GM12878 (cell line): ENCODE measurements around the gene DCDC1. TPM values are rescaled to one million over a fixed set of nuclear protein-coding genes. Genes with fewer than 3 reads are reported as not detected.

ENCODE experiments used
- ATAC-seq: fragments of 200-7000 bp; cut with Tn5 transposase; 3 replicates; pipeline ENCODE4 v1.9.1; 2020; ENCODE audit warnings: mild to moderate bottlenecking, moderate library complexity
- BruUV-seq: library from RNA; stranded (reverse); fragments of 400-500 nt; replicated peaks from 2 replicates; lab custom pipeline; 2021; lab: Mats Ljungman, UMichigan
- CTCF ChIA-PET: fragments of 300-600 bp; sonication (Branson Sonifier 250); formaldehyde crosslinking; extraction: SDS; loops from one replicate; lab custom pipeline; 2021; ENCODE audit warnings: inconsistent platforms; lab: Yijun Ruan, JAX
- POLR2A ChIA-PET: fragments of 350-600 bp; formaldehyde crosslinking; extraction: SDS; loops from one replicate; lab custom pipeline; 2021; ENCODE audit warnings: inconsistent platforms; lab: Charles Lee
- RAD21 ChIA-PET: fragments of 300-600 bp; sonication (Branson Sonifier 250); formaldehyde crosslinking; loops from one replicate; lab custom pipeline; 2023; ENCODE audit warnings: antibody characterized with exemption; ENCODE audit not compliant: unreplicated experiment; lab: Charles Lee
- SMC1A ChIA-PET: fragments of 300-600 bp; sonication (Branson Sonifier 250); formaldehyde crosslinking; loops from one replicate; lab custom pipeline; 2023; ENCODE audit not compliant: unreplicated experiment, uncharacterized antibody; lab: Charles Lee
- DNase-seq: peaks from one replicate; pipeline ENCODE4 v3.0.0-alpha.2; 2011; ENCODE audit warnings: low read depth, low spot score
- FAIRE-seq: peaks from 3 replicates; lab custom pipeline; 2011; peaks lifted over from hg19 to GRCh38; lab: Jason Lieb, UNC
- H2AFZ ChIP-seq: 2 replicates; pipeline ENCODE4 v1.6.0; 2011; ENCODE audit warnings: low read depth, low read length, control low read depth; ENCODE audit not compliant: control insufficient read depth
- H3K27ac ChIP-seq: 2 replicates; pipeline ENCODE4 v1.5.1; 2011; ENCODE audit warnings: control low read depth; ENCODE audit not compliant: control insufficient read depth, insufficient read depth
- H3K27me3 ChIP-seq, 2 experiments: replicated peaks in 1 of 2; 2 replicates each; pipeline versions ENCODE4 v1.6.0 to v1.6.1; 2011; ENCODE audit warnings: low read length in 1 of 2; ENCODE audit not compliant: control insufficient read depth in 2 of 2, insufficient read depth in 2 of 2
- H3K36me3 ChIP-seq, 2 experiments: 2 replicates each; pipeline ENCODE4 v1.5.1; 2011; ENCODE audit warnings: low read length in 1 of 2; ENCODE audit not compliant: control insufficient read depth in 2 of 2, insufficient read depth in 2 of 2
- H3K4me1 ChIP-seq: 2 replicates; pipeline ENCODE4 v1.6.1; 2011; ENCODE audit warnings: mild to moderate bottlenecking, low read length, moderate library complexity, mixed read lengths; ENCODE audit not compliant: control insufficient read depth, insufficient read depth
- H3K4me2 ChIP-seq: 2 replicates; pipeline ENCODE4 v1.6.0; 2011; ENCODE audit warnings: control low read depth; ENCODE audit not compliant: control insufficient read depth, insufficient read depth
- H3K4me3 ChIP-seq: fragments of 200-600 bp; sonication (generic); 2 replicates; pipeline ENCODE4 v1.5.1; 2016
- H3K79me2 ChIP-seq: 2 replicates; pipeline ENCODE4 v1.6.0; 2011; ENCODE audit warnings: low read length; ENCODE audit not compliant: control insufficient read depth, insufficient read depth
- H3K9ac ChIP-seq: 2 replicates; pipeline ENCODE4 v1.8.0; 2011; ENCODE audit warnings: low read length, control low read depth, mixed read lengths; ENCODE audit not compliant: control insufficient read depth, insufficient read depth
- H3K9me3 ChIP-seq: replicated peaks from 3 replicates; pipeline ENCODE4 v1.5.1; 2011; ENCODE audit warnings: mild to moderate bottlenecking, low read length; ENCODE audit not compliant: control insufficient read depth, insufficient read depth
- H4K20me1 ChIP-seq: 2 replicates; pipeline ENCODE4 v1.6.0; 2011; ENCODE audit not compliant: control insufficient read depth, insufficient read depth
- EED ChIP-seq: sonication (generic); IDR thresholded peaks from 2 replicates; pipeline ENCODE4 v1.6.1; 2016; ENCODE audit warnings: antibody characterized with exemption, low read depth
- JUND ChIP-seq: IDR thresholded peaks from 2 replicates; pipeline ENCODE4 v1.6.1; 2012; ENCODE audit warnings: low read depth, mild to moderate bottlenecking, low read length, improper control_type of control experiment, moderate library complexity
- KDM1A ChIP-seq: fragments of 200-600 bp; sonication (generic); IDR thresholded peaks from 2 replicates; pipeline ENCODE4 v1.6.1; 2016; ENCODE audit warnings: borderline replicate concordance
- MLLT1 ChIP-seq: fragments of 450-650 bp; IDR thresholded peaks from 2 replicates; pipeline ENCODE4 v1.6.1; 2016; ENCODE audit warnings: mild to moderate bottlenecking
- PAX5 ChIP-seq: IDR thresholded peaks from 2 replicates; pipeline ENCODE4 v1.6.1; 2011; ENCODE audit warnings: low read depth, low read length, borderline replicate concordance
- PAX8 ChIP-seq: fragments of 450-650 bp; IDR thresholded peaks from 2 replicates; pipeline ENCODE4 v1.6.1; 2017; ENCODE audit warnings: mild to moderate bottlenecking, moderate library complexity
- ZNF274 ChIP-seq: IDR thresholded peaks from one replicate; pipeline ENCODE4 v1.8.0; 2011; ENCODE audit not compliant: insufficient read length, insufficient read depth
- WGBS: methylation state at CpG from one replicate; pipeline ENCODE4 v1.1.6; 2016; ENCODE audit warnings: low lambda C conversion rate; ENCODE audit not compliant: insufficient replicate concordance, insufficient coverage; ENCODE audit errors: missing lambda C conversion rate; 5-methylcytosine and 5-hydroxymethylcytosine counted together
- in situ Hi-C: fragments of 300-500 bp; cut with MboI; formaldehyde crosslinking; loops from 9 replicates; pipeline ENCODE4 v1.14.3; 2018; ENCODE audit warnings: mixed read lengths
- intact Hi-C: fragments of 100-400 bp; cut with micrococcal nuclease; formaldehyde crosslinking; loops from one replicate; pipeline ENCODE4 v1.14.2; 2022; ENCODE audit not compliant: unreplicated experiment
- polyA plus RNA-seq, 11 experiments: library from polyadenylated mRNA; depleted of rRNA in 4 of 11; unstranded in 6 of 11; stranded (reverse) in 5 of 11; fragments of >200 nt; fragmentation: Nextera tagmentation in 4 of 11; fragmentation: Illumina TruSeq in 1 of 11; extraction: Ambion mirVana in 4 of 11; extraction: Trizol in 1 of 11; gene quantifications; 1 replicate in 1 of 11; 2 replicates in 10 of 11; pipeline versions ENCODE4 v1.2.1 to v1.2.3, GENCODE V29; 2011 to 2016; ENCODE audit warnings: inconsistent platforms in 2 of 11, missing spikeins in 2 of 11, low read depth in 1 of 11
- total RNA-seq, 4 experiments: library from RNA; depleted of rRNA in 3 of 4; stranded (reverse); fragments of >200 nt in 3 of 4; fragmentation: Illumina TruSeq in 1 of 4; extraction: Trizol in 1 of 4; gene quantifications; 2 replicates each; pipeline versions ENCODE4 v1.2.1 to v1.2.3, GENCODE V29; 2013 to 2021
- TF ChIP-seq, protein P1 (sequence below), 3 experiments: IDR thresholded peaks in 2 of 3; conservative IDR thresholded peaks in 1 of 3; 2 replicates each; pipeline ENCODE4 v1.5.1; 2011; ENCODE audit warnings: low read depth in 3 of 3, low read length in 3 of 3, mild to moderate bottlenecking in 3 of 3, control low read depth in 2 of 3, moderate library complexity in 2 of 3, inconsistent platforms in 1 of 3, mixed read lengths in 1 of 3; ENCODE audit not compliant: control insufficient read depth in 2 of 3, insufficient read depth in 1 of 3; ENCODE audit errors: extremely low read depth in 1 of 3

Gene DCDC1
- total and polyA plus RNA-seq, 10 of the 15 experiments (the other 5 are each of a cell fraction or from before 2014, with no cell fraction given): not detected

DNA sequence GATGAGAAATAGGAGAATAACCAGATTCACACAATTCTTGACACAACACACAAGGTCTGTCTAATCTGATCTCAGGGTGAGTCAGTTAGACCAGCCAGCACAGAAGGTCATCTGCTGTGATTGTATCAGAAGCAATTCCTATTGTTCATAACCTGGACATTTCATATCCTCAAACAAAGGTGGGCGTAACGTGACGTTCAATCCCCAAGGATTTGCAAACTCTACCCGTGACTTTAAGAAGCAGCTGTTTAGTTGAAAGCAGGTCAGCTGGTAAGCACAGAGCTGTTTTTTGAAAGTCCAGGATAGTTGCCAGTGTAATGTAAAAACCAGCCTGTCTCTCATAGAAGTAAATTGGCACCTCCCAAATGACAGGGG is 385.1 kb downstream of the DCDC1 start:
- intact Hi-C loops: no loop called here
- H3K4me3 ChIP-seq: no peak overlapping the region
- SMC1A ChIA-PET: no interaction called here

DNA sequence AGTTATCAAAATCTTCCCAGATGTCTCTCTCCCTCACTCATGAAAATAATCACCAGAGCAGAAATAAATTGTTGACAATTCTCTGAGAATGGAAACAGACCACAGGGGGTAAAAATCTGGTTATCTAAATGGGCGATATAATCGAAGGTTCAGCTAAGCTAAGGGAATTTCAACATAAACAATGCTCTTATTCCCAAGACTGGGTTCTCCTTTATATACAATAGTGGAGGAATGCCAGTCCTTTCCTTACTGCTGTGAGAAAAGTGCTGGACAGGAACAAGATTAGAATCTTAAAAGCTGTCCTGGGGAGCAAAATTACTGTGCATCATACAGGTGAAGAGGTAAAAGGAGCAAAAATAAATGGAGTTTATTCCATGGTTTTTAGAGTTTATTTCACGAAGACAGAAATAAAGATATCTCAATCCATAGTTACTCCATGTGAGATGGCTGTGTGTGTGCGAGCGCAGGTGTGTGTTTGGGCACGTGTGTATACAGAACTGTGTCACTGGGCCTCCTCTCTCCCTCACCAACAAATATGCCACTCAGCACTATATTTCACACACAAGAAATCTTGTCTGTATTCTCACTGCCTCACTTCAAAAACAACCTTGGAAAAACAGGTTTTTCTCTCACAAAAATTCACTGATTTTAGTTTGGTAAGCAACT is 385.6 kb downstream of the DCDC1 start:
- in situ Hi-C loops (no loop called here), intact Hi-C loops (no loop called here)
- 56% methylated on average over 6 of the region's 6 CpGs for WGBS

More for the DNA sequence above, 385.1 kb downstream of the DCDC1 start:
- Histone ChIP-seq H4K20me1 (no peaks in the 10 kb centered on the region), H3K4me1 (no peaks in the 10 kb centered on the region), H3K27me3 (no peaks in the 10 kb centered on the region), H3K79me2 (no peaks in the 10 kb centered on the region), H3K36me3 (no peaks in the 10 kb centered on the region), H3K27ac (no peak overlapping the region), H3K4me2 (no peak overlapping the region), H3K9me3 (no peaks in the 10 kb centered on the region), H2AFZ (no peak overlapping the region), H3K9ac (no peak overlapping the region)
- ChIA-PET CTCF (no interaction called here), RAD21 (no interaction called here), POLR2A (no interaction called here)
- no peak for FAIRE-seq
- no TSS peak for BruUV-seq
- no peak for DNase-seq
- WGBS: 24% methylated on average over 4 of the region's 4 CpGs
- in situ Hi-C loops: no loop called here
- no peak for TF ChIP-seq ZNF274
- no peak for TF ChIP-seq PAX8
- ATAC-seq: no peak

More for the DNA sequence above, 385.6 kb downstream of the DCDC1 start:
- no peak for ATAC-seq
- no peaks in the 10 kb centered on the region for H4K20me1 ChIP-seq
- no peak overlapping the region for H3K4me2 ChIP-seq
- ChIA-PET RAD21 (no interaction called here), POLR2A (no interaction called here), SMC1A (no interaction called here), CTCF (no interaction called here)
- no peaks in the 10 kb centered on the region for H3K36me3 ChIP-seq
- H3K27me3 ChIP-seq: no peaks in the 10 kb centered on the region
- TF ChIP-seq, protein P1, sequence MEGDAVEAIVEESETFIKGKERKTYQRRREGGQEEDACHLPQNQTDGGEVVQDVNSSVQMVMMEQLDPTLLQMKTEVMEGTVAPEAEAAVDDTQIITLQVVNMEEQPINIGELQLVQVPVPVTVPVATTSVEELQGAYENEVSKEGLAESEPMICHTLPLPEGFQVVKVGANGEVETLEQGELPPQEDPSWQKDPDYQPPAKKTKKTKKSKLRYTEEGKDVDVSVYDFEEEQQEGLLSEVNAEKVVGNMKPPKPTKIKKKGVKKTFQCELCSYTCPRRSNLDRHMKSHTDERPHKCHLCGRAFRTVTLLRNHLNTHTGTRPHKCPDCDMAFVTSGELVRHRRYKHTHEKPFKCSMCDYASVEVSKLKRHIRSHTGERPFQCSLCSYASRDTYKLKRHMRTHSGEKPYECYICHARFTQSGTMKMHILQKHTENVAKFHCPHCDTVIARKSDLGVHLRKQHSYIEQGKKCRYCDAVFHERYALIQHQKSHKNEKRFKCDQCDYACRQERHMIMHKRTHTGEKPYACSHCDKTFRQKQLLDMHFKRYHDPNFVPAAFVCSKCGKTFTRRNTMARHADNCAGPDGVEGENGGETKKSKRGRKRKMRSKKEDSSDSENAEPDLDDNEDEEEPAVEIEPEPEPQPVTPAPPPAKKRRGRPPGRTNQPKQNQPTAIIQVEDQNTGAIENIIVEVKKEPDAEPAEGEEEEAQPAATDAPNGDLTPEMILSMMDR (IDR thresholded peaks at IDR 0.05 in 2 of 3, conservative IDR thresholded peaks at IDR 0.05 in 1 of 3; ENCODE audit: control insufficient read depth in 2 of 3, extremely low read depth in 1 of 3, insufficient read depth in 1 of 3, low read depth in 3 of 3, low read length in 3 of 3): no peak
- TF ChIP-seq EED (no peak), PAX5 (no peak), MLLT1 (no peak), KDM1A (no peak), JUND (no peak)
- no peak for FAIRE-seq
- no peaks in the 10 kb centered on the region for H3K4me1 ChIP-seq
- no peak overlapping the region for H3K9ac ChIP-seq
- H2AFZ ChIP-seq: no peak overlapping the region
- H3K9me3 ChIP-seq: no peaks in the 10 kb centered on the region
- no peak for DNase-seq
- H3K27ac ChIP-seq: no peak overlapping the region
- no peak overlapping the region for H3K4me3 ChIP-seq
- H3K79me2 ChIP-seq: no peaks in the 10 kb centered on the region
- BruUV-seq: no TSS peak
